Epithelial cell of proximal tubule (primary cell): ENCODE measurements around the gene GADD45GIP1. TPM values are rescaled to one million over a fixed set of nuclear protein-coding genes. Genes with fewer than 3 reads are reported as not detected.
"Not testable (repeated sequence)": the region's sequence is repeated elsewhere in the genome, so short reads cannot be mapped to it uniquely, and the experiment has no call there.

Experiments used
- DNase-seq: peaks from one replicate; pipeline ENCODE4 v3.0.0-alpha.2; 2011; ENCODE audit warnings: low read depth
- H3K4me3 ChIP-seq: 2 replicates; pipeline ENCODE4 v1.5.1; 2011; ENCODE audit warnings: low read depth, mild to moderate bottlenecking, low read length
- total RNA-seq: library from RNA; depleted of rRNA; stranded (reverse); fragments of >200 nt; gene quantifications from 2 replicates; pipeline ENCODE4 v1.2.3, GENCODE V29; 2015
- TF ChIP-seq, protein P1 (sequence below): conservative IDR thresholded peaks from 2 replicates; pipeline ENCODE4 v1.5.1; 2012; ENCODE audit warnings: low read depth, mild to moderate bottlenecking, low read length

The GADD45GIP1 gene
- total RNA-seq, 1 donor from 2014 or later, result 87.2 TPM

GRCh38 chr19:12952488-12953137 is 4.4 kb downstream of the GADD45GIP1 start:
- no peak for DNase-seq
- H3K4me3 ChIP-seq, result no peak overlapping the region
- TF ChIP-seq, protein P1, sequence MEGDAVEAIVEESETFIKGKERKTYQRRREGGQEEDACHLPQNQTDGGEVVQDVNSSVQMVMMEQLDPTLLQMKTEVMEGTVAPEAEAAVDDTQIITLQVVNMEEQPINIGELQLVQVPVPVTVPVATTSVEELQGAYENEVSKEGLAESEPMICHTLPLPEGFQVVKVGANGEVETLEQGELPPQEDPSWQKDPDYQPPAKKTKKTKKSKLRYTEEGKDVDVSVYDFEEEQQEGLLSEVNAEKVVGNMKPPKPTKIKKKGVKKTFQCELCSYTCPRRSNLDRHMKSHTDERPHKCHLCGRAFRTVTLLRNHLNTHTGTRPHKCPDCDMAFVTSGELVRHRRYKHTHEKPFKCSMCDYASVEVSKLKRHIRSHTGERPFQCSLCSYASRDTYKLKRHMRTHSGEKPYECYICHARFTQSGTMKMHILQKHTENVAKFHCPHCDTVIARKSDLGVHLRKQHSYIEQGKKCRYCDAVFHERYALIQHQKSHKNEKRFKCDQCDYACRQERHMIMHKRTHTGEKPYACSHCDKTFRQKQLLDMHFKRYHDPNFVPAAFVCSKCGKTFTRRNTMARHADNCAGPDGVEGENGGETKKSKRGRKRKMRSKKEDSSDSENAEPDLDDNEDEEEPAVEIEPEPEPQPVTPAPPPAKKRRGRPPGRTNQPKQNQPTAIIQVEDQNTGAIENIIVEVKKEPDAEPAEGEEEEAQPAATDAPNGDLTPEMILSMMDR, result no peak

GRCh38 chr19:12952050-12952449 is 5.0 kb downstream of the GADD45GIP1 start:
- H3K4me3 ChIP-seq, DNase-seq: not testable (repeated sequence)

GRCh38 chr19:12949363-12950283 is 7.4 kb downstream of the GADD45GIP1 start:
- no peak overlapping the region for H3K4me3 ChIP-seq
- TF ChIP-seq, protein P1, result no peak
- DNase-seq, result no peak

DNA sequence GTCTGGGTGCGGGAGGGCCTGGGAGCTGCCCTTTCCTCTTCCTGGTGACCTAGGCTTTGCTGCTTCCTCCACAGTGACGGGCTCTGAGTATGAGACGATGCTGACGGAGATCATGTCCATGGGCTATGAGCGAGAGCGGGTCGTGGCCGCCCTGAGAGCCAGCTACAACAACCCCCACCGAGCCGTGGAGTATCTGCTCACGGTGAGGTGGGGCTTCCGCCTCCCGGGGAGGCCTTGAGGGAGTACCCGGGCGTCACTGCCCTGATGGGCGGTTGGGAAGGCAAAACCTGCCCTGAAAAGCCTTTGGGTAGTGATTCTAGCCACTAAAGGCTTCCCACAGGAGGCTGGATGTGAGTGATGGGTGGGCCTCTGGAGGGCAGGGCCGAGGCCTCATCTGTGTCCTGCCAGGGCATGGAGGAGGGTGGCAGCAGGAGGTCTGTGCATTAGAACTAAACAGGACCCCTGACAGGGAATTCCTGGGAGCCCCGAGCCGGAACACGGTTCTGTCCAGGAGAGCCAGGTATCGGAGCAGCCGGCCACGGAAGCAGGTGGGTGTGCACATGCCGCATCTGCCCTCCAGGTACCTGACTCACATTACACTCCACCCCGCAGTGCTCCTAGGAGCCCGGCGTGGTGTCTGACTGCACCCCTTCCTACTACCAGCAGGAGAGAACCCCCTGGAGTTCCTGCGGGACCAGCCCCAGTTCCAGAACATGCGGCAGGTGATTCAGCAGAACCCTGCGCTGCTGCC is 8.2 kb downstream of the GADD45GIP1 start:
- H3K4me3 ChIP-seq, result no peak overlapping the region
- TF ChIP-seq, protein P1, result no peak
- no peak for DNase-seq

DNA sequence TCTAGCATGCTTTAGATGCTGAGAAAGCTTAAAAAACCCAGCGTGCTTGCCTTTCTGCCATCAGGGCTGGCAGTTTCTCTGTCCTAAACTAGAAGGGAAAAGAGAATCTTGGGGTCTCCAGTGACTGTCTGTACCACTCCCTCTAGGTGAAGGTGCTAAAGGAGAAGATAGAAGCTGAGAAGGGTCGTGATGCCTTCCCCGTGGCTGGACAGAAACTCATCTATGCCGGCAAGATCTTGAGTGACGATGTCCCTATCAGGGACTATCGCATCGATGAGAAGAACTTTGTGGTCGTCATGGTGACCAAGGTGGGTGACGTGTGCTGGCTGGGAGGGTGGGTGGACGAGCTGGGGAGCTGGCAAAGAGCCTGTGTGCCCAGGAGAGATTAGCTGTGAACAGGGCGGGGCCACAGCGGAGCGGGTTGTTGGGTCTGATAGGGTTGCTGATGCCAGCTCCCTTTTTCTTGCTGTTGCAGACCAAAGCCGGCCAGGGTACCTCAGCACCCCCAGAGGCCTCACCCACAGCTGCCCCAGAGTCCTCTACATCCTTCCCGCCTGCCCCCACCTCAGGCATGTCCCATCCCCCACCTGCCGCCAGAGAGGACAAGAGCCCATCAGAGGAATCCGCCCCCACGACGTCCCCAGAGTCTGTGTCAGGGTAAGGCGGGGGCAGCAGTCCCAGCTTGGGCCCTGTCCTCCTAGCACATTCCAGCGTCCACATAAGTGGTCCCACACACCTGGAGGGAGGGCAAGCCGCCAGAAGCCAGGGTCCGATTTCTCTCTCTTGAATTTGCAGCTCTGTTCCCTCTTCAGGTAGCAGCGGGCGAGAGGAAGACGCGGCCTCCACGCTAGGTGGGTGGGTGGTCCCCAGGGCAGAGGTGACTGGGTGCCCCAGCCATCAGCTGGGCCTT is 9.1 kb downstream of the GADD45GIP1 start:
- TF ChIP-seq, protein P1, result no peak
- no peak for DNase-seq
- no peak overlapping the region for H3K4me3 ChIP-seq

GRCh38 chr19:12946731-12947496 is 10.1 kb downstream of the GADD45GIP1 start:
- DNase-seq, result no peak
- peak overlapping the region; percentile 81 for H3K4me3 ChIP-seq
- TF ChIP-seq, protein P1, result no peak
